GM21737 (cell line): ENCODE results near the gene RPAP2.
"Not testable (repeated sequence)": the region's sequence is repeated elsewhere in the genome, so short reads cannot be mapped to it uniquely, and the experiment has no call there.

Experiments
- ATAC-seq: cut with Tn5 transposase; IDR thresholded peaks from one replicate; pipeline ENCODE4 v1.9.1; 2021; ENCODE audit warnings: mild to moderate bottlenecking, moderate library complexity; ENCODE audit not compliant: unreplicated experiment

RPAP2 gene

DNA sequence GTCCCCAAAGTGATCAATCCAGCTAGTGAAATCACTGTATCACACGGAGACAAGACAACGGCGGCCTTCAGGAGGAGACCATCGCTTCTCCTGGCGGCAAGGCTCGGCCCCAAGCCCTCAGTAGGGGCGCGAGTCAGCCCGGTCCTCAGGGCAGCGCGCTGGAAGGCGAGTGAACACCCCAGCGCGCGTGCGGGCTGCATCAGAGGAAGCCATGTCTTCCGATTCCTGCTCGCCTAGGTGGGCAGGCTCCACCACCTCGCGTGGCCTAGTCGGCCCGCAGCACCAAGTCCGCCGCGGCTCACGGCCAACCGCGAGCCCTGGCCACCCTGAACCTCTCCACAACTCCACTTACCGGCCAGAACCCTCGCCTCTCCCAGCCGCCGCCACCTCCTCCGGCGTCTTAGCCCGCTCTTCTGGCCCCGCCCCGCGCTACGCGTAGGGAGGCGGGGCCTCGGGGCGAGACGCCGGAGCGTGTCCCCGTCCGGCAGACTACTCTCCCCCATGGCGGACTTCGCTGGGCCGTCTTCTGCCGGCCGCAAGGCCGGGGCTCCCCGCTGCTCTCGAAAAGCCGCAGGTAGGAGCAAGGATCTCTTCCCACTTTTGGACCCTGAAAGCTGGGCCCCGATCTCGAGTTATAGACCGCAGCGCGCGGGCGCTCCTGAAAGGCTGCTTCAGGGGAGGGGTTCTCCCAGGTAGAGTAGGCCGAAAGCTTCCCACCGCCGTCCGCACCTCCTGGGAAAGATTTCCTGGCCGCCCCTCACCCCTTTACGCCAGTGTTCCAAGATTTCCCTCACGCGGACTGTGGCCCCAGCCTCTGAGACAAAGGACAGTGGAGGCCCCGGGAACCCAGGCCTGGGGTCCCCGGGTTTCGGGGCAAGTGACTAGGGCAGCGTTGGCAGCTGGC, at the start of gene RPAP2, which contains the start of gene GLMN:
Gene RPAP2 (plus strand): TSS at position 487 of the 904 bp plus-strand sequence. CDS start 15 bp downstream, at position 502.
Gene GLMN (minus strand): TSS at position 415 of the 904 bp plus-strand sequence. CDS start 988 bp downstream, outside the sequence.
- peak; percentile 99 for ATAC-seq

DNA sequence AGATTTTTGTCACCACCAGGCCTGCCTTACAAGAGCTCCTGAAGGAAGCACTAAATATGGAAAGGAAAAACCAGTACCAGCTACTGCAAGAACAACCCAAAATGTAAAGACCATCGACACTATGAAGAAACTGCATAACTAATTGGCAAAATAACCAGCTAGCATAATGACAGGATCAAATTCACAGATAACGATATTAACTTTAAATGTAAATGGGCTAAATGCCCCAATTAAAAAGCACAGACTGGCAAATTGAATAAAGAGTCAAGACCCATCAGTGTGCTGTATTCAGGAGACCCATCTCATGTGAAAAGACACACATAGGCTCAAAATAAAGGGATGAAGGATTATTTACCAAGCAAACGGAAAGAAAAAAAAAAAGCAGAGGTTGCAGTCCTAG, 44.1 kb upstream of the RPAP2 start:
- ATAC-seq = not testable (repeated sequence)

DNA sequence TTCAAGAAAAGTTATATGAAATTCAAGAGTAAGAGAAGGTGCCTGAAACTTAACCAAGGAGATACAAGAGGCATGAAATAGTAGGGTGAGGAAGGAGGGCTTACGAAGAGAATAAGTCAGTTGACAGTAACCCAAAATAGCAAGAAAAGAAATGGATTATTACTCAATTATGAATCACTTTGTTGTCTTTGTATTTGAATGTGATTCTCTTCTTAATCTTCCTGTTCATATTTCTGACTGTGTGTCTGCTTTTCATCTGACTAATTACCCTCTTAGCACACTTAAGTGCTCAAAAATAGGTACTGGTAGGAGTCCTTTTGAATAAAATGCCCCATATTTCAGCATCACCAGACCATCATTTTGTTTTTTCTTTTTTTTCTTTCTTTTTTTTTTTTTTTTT, 39.5 kb upstream of the RPAP2 start:
- no peak for ATAC-seq

DNA sequence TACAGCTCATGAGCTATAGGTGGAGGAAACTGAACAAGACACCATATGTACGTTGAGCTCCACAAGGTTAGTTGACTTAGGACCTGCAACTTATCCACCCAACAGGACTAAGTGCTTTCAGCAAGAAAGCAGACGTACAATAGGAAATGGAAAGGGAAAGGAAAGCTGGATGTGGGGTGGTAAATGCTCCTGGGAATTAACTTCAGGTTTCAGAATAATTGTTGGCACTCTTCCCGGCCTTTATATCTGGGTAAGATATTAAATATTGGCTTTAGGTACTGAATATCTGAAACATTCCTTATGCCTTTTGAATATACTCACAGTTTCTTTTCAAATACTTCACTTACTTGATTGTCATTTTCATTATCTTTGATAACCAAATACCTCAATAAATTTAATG, 36.3 kb upstream of the RPAP2 start:
- no peak for ATAC-seq

DNA sequence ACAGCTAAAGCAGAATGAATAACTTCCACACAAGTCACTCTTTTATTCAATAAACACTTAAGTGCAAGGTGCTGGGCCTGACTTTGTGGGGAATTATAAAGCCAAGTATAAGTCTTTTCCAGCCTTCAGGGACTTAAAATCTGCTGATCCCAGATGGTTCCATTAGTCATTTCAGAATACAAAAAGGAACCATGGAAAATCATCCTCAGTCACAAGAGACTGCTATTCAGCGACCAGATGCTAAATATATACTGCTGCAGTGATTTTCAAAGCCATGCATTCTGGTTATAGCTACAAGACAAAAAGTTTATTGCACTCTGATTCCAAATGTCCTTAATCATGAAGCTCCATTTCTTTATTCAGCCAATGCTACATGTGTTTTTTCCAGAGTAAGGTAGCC, 25.8 kb upstream of the RPAP2 start:
- no peak for ATAC-seq

DNA sequence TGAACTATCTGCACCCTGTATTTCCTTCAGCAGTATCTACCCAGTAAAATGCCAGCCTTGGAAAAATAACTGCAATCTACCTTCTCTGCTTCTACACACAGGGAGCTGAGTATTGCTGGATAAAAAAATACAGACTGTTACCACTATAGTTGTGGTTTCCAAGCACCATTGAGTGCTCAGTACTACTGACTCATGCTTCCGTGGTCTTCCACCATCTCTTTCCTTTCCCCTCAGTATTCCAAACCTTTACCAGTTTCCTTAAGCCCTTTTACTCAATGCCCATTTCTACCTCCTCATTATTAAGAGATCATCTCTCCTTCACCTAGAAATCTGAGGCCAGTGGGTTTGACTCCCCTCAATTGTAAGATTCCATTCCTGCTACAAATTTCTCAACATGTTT, 23.9 kb upstream of the RPAP2 start:
- no peak for ATAC-seq

DNA sequence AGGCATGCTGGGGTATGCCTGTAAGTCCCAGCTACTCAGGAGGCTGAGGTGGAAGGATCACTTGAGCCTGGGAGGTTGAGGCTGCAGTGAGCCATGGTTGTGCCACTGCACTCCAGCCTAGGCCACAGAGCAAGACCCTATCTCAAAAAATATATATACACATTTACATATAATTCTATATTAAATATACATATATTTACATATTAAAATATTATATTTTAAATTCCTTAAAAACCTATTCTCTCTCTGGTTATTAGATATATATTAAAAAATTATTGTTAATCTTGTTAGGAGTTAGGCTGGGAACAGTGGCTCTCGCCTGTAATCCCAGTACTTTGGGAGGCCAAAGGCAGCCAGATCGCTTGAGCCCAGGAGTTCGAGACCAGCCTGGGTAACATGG, 22.8 kb upstream of the RPAP2 start:
- ATAC-seq = no peak

DNA sequence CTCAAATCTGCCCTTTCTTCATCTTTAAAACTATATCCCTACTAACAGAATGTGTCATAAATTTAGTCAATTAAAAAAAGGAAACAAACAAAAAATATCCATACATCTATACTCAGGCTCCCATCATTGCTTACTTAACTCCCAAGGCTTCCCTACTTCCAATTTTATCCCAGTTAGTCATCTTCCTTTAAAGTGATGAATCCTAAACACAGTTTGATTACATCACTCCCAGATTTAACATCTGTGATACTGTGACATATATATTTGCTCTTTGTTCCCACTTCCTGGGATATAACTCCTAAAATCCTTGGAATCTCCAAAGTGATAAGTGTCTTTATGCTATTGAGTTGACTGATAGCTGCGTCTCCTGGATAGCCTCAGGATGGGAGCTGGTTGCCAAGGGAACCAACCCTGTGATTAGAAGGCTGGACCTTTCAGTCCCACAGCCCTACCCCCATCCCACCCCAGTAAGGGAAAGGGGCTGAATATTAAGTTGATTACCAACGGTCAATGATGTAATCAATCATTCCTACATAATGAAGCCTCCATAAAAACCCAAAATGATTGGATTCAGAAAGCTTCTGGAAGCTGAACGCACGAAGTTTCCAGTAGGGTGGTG, 21.6 kb upstream of the RPAP2 start:
- ATAC-seq = no peak

DNA sequence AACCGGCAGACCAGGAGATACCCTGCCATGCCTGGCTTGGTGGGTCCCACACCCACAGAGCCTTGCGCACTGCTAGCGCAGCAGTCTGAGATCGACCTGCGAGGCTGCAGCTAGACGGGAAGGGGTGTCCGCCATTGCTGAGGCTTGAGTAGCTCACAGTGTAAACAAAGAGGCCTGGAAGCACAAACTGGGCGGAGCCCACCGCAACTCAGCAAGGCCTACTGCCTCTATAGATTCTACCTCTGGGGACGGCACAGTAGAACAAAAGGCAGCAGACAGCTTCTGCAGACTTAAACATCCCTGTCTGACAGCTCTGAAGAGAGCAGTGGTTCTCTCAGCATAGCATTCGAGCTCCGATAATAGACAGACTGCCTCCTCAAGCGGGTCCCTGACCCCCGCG, 19.1 kb upstream of the RPAP2 start:
- not testable (repeated sequence) for ATAC-seq

DNA sequence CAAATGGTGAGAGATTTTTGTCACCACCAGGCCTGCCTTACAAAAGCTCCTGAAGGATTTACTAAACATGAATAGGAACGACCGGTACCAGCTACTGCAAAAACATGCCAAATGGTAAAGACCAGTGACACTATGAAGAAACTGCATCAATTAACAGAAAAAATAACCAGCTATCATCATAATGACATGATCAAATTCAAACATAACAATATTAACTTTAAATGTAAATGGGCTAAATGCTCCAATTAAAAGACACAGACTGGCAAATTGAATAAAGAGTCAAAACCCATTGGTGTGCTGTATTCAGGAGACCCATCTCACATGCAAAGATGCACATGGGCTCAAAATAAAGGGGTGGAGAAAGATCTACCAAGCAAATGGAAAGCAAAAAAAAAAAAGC, 17.4 kb upstream of the RPAP2 start:
- ATAC-seq = not testable (repeated sequence)

DNA sequence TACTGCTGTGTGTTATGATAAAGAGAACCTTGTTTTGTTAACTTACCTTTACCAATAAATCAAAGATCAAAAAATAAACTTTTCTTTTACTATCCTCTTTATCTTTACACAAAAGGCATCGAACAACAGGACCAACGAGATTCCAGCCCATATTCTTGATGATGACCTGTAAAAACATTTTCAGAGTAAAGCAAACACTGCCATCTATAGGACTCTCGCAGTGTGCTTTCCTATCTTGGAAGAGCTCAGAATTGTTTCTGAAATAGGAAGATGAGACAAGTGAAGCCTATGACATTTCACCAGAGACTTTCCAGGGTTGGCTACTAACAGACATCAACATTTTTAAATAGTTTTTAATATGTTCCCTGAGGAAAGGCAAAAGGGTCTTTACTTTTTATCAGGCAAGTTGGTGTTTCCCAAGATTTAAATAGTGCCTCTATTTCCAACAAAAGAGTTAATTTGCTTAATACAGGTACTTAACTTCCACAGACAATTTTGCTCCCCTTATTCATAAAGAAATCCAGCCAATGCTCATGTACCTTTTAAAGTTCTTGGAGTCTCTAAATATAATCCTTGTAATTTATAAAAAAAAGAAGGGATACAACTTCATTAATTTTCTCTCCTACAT, 7.4 kb upstream of the RPAP2 start:
- no peak for ATAC-seq

DNA sequence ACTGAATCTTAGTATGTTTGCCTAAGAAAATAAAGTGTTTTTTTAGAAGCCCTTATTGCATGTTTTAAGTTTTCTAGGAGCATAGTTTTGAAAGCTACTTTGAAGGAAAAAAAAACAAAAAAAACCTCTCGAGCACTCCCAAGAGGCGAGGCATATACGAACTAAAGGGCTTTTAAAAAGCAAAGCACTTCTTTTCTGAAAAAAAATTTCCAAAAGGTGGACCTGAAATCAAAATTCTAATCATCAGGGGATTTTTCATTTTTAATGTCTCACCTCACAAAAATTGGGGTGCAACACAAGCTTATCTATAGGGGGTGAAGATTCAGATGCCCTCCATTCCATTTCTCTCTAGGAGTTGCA, 666 bp upstream of the RPAP2 start:
- ATAC-seq = no peak

DNA sequence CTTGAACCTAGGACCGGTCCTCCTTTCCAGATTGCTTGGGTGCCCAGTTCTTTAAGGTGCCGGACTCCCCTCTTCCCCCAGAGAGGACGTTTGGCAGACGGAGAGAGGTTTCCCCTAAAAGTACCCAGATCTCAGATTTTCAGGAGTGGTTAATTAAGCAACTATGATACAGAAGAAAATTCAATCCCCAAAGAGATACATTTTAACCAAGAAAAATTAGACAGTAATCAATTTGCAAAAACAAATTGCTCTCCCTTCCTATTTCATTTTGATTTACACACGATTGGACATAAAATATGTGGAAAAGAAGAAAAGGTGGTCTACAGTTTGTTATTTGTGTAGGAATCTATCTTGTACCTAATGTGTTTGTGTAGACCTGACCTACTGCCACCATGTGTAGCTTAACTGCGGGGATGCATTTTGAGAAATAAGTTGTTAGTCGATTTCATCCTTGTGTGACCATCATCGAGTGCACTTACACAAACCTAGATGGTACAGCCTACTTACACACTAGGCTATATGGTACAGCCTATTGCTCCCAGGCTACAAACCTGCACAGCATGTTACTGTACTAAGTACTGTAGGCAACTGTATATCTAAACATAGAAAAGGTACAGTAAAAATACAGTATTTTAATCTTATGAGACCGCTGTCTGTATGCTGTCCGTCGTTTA, 755 bp downstream of the RPAP2 start:
- no peak for ATAC-seq

DNA sequence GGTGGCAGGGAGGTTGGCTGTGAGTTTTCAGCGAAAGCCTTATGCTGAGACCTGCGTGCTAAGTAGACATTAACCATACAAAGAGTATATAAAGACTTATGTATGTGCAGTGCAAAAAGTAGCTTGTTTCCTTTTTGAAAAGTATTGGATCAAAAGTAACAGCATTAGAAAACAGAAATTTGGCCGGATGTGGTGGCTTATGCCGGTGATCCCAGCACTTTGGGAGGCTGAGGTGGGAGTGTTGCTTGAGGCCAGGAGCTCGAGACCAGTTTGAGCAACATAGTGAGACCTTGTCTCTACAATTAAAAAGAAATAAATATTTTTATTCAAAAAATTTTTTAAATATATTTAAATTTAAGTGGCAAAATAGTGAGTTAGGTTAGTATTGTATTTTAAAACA, 2.2 kb downstream of the RPAP2 start:
- ATAC-seq = no peak

DNA sequence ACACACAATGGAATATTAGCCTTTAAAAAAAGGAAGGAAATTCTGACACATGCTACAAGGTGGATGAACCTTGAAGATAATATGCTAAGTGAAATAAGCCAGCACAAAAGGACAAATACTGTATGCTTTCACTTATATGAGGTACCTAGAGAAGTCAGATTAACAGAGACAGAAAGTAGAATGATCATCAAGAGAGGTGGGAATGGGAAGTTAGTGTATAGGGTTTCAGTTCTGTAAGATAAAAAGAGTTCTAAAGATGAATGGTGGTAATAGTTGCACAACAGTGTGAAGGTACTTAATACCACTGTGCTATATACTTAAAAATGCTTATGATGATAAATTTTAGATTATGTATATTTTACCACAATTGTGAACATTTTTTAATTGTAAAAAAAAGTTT, 7.2 kb downstream of the RPAP2 start:
- ATAC-seq = no peak

DNA sequence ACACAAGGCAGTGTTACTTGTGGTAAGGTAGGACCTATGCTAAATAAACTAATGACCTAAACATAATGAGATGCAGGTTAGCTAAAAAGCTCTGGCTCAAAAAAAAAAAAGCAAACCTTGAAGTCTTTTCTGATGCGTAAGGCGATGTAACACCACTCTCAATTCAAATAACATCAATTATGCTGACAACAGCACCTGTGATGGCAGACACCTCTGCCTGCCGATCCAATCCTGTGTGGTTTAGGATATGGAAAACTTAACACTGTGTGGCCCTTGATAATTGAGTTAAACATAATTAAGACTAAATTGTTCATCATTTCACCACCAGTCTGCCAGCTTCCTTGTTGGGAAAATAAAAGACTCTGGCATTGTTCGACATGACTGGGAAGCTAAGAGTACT, 9.1 kb downstream of the RPAP2 start:
- ATAC-seq = no peak

DNA sequence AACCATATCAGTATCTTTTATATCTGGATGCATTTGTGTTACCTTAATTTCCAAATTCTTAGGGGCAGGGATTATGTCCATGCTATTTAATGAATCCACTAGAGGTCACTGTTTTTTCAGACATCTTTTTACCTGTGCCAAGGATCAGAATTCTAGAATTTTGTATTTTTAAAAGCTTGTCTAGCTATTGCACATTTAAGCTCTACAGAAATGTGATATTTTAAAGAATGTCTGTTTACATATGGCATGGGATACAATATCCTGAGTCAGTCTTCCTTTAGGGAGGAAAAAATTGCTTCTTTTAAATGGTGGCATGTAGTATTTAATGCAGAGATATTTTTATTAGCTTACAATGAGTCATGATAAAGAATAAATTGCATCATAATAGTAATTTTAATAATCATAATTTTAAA, 11.3 kb downstream of the RPAP2 start:
- no peak for ATAC-seq

DNA sequence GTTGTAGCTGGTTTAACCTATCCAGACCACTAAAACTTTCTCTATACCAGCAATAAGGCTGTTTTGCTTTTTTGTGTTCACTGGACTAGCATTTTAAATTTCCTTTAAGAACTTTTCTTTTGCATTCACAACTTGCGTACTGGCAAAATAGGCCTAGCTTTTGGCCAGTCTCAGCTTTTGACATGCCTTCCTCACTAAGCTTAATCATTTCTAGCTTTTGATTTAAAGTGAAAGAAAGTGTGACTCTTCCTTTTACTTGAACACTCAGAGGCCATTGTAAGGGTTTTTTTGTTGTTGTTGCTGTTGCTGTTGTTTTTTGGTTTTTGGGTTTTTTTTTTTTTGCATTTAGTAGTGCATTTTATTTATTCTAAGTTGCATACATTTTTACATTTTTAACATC, 15.2 kb downstream of the RPAP2 start:
- no peak for ATAC-seq

DNA sequence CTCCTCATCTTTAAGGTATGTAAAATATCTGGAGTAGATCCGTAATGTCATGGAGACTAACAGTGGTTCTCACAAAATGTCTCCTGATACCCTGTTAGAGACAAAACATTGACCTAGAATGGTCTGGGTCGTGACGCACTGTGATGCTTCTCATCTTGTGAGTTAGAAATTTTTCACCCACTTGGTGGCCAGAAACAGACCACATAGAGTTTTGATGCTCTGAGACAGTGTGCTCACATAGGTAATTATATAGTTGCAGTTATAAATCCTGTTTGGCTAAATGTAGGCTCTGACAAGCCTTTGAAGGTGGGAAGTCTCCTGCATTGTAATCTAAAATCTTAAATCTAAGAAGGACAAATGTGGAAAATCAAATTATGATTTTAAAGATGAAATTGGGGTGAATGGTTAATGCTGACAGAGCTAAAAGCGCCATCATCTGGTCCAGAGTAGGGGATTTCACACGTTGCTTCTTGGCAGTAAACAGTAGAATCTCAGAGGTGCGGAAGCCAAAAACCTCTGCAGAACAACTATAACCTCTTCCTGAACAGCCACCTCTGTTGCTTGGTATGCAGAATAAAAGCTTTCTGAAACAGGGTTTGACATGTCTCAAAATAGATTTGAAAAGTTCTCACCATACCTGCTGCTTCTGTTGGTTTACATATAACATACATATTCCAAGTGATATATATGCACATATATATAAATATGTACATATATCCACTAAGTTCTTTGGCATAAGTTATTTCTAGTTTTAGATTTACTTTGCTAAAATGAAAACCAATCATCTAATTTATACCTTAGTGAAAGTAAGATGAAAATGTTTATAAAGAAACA, 17.1 kb downstream of the RPAP2 start:
- no peak for ATAC-seq

DNA sequence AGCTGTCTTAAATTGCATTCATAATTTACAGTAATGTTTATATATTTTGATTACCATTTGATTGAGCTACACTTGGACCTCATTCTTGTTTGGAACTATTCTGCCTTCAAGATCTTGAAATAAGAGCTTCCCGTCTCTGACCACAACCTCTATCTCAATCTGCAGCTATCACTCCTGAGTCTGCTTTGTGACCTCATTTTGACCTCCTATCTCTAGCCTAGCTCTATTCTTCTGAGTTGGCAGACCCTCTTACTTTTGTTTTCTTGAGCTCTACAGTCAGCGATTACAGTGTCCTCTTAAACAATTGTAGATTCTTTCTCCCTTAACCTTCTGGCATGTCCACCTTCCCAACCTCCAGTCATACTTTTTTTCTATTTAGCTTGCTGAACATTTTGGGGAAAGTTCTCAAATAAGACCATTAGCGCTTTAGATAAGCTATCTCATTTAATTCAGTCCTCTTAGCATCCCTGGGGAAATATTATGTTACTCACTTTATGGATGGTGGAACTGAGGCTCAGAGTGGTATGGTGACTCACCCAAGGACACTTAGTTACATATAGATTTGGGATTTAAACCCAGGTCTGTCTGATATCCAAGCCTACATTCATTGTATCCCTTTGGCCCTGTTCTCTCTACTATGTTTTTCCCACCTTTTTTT, 19.1 kb downstream of the RPAP2 start:
- no peak for ATAC-seq
